ENCODE data around the gene NAALADL2.

GRCh38 chr3:175737646-175738572 lies 878.8 kb downstream of the NAALADL2 start:
- TF ChIP-seq CTCF (IDR thresholded peaks at IDR 0.05; ENCODE audit: poor library complexity, severe bottlenecking), result no peak
- TF ChIP-seq EZH2 (IDR thresholded peaks at IDR 0.05; ENCODE audit: borderline replicate concordance, insufficient read depth, low read length, poor library complexity, severe bottlenecking), result no peak
- no peak for TF ChIP-seq POLR2AphosphoS5 (IDR thresholded peaks at IDR 0.05)
- TF ChIP-seq SMC3 (conservative IDR thresholded peaks at IDR 0.05; ENCODE audit: poor library complexity), result no peak
- no peak for TF ChIP-seq REST (IDR thresholded peaks at IDR 0.05; ENCODE audit: borderline replicate concordance)
- no peak for TF ChIP-seq MXI1 (conservative IDR thresholded peaks at IDR 0.05; ENCODE audit: poor library complexity, severe bottlenecking)
